Tibial nerve (tissue), 4 donors: Measurements from ENCODE around the gene PHF19.

Experiments used
- CTCF ChIP-seq, 5 experiments: fragments of 200-600 bp in 3 of 5; fragments of 450-650 bp in 2 of 5; sonication (generic) in 3 of 5; IDR thresholded peaks; one replicate each; pipeline ENCODE4 v1.5.1; 2016 to 2019; ENCODE audit warnings: antibody characterized with exemption in 5 of 5, mild to moderate bottlenecking in 3 of 5, moderate library complexity in 2 of 5
- EP300 ChIP-seq, 2 donors: sonication (generic); formaldehyde crosslinking; IDR thresholded peaks; one replicate each; pipeline ENCODE4 v1.6.1; 2017; ENCODE audit warnings: antibody characterized with exemption in 2 of 2, mild to moderate bottlenecking in 1 of 2
- POLR2A ChIP-seq, 2 donors: fragments of 450-650 bp; IDR thresholded peaks; one replicate each; pipeline ENCODE4 v1.6.1; 2017; ENCODE audit warnings: antibody characterized with exemption in 2 of 2, mild to moderate bottlenecking in 2 of 2, moderate library complexity in 2 of 2

GRCh38 chr9:120846251-120846889 is 30.6 kb downstream of the PHF19 start:
- TF ChIP-seq POLR2A (IDR thresholded peaks at IDR 0.05), result no peak
- TF ChIP-seq CTCF (IDR thresholded peaks at IDR 0.05), result no peak
- no peak for TF ChIP-seq EP300 (IDR thresholded peaks at IDR 0.05)
